K562 (cell line): ENCODE data around the gene ZNF429. TPM values are rescaled to one million over a fixed set of nuclear protein-coding genes. Genes with fewer than 3 reads are reported as not detected.

Source experiments
- ATAC-seq: fragments of 200-7000 bp; cut with Tn5 transposase; 3 replicates; pipeline ENCODE4 v1.9.1; 2020; ENCODE audit warnings: moderate library complexity
- BruUV-seq: library from RNA; stranded (reverse); fragments of 400-500 nt; replicated peaks from 2 replicates; lab custom pipeline; 2021; lab: Mats Ljungman, UMichigan
- CTCF ChIA-PET: fragments of 300-600 bp; formaldehyde crosslinking; extraction: SDS; loops from one replicate; lab custom pipeline; 2021; ENCODE audit warnings: low intra/inter-chr PET ratio; lab: Yijun Ruan, JAX
- POLR2A ChIA-PET: fragments of 300-600, 350-650 bp; sonication (Branson Sonifier 250); formaldehyde crosslinking; extraction: SDS; loops from one replicate; lab custom pipeline; 2021; ENCODE audit warnings: antibody characterized with exemption, inconsistent platforms; lab: Yijun Ruan, JAX
- DNase-seq, 4 experiments: peaks; one replicate each; pipeline versions ENCODE4 v3.0.0 to v3.0.0-alpha.2; 2011 to 2018; ENCODE audit warnings: low spot score in 3 of 4, mixed read lengths in 3 of 4; ENCODE audit errors: extremely low read depth in 1 of 4
- FAIRE-seq: peaks from 2 replicates; lab custom pipeline; 2011; peaks lifted over from hg19 to GRCh38; lab: Jason Lieb, UNC
- H2AFZ ChIP-seq: 2 replicates; pipeline ENCODE4 v1.6.0; 2011; ENCODE audit warnings: low read depth, low read length, control low read depth, inconsistent platforms
- H3K27ac ChIP-seq: fragments of 200-600 bp; 3 replicates; pipeline ENCODE4 v1.8.0; 2011; ENCODE audit warnings: low read depth, mild to moderate bottlenecking, control low read depth, inconsistent platforms, low read length, moderate library complexity, mixed read lengths; ENCODE audit errors: extremely low read depth
- H3K27me3 ChIP-seq, 2 experiments: fragments of 300-600 bp in 1 of 2; 2 replicates in 1 of 2; 3 replicates in 1 of 2; pipeline versions ENCODE4 v1.6.0 to v1.8.0; 2011; ENCODE audit warnings: inconsistent platforms in 2 of 2, low read length in 2 of 2, mild to moderate bottlenecking in 1 of 2, mixed read lengths in 1 of 2, moderate library complexity in 1 of 2; ENCODE audit not compliant: control insufficient read depth in 2 of 2, insufficient read depth in 2 of 2
- H3K36me3 ChIP-seq: fragments of 300-600 bp; 3 replicates; pipeline ENCODE4 v1.8.0; 2011; ENCODE audit warnings: mild to moderate bottlenecking, low read length, inconsistent platforms; ENCODE audit not compliant: control insufficient read depth, insufficient read depth
- H3K4me1 ChIP-seq, 2 experiments: fragments of 200-600 bp in 1 of 2; replicated peaks in 1 of 2; 2 replicates in 1 of 2; 3 replicates in 1 of 2; pipeline versions ENCODE4 v1.5.1 to v1.8.0; 2011; ENCODE audit warnings: inconsistent platforms in 2 of 2, low read length in 2 of 2, mild to moderate bottlenecking in 1 of 2, mixed read lengths in 1 of 2, moderate library complexity in 1 of 2; ENCODE audit not compliant: control insufficient read depth in 2 of 2, insufficient read depth in 2 of 2
- H3K4me2 ChIP-seq: 2 replicates; pipeline ENCODE4 v1.6.1; 2011; ENCODE audit warnings: low read length, control low read depth, inconsistent platforms, mixed read lengths; ENCODE audit not compliant: insufficient read depth
- H3K4me3 ChIP-seq: fragments of 200-600 bp; sonication (generic), shearing (Covaris generic); 2 replicates; pipeline ENCODE4 v1.5.1; 2016; ENCODE audit warnings: control low read depth, inconsistent platforms
- H3K79me2 ChIP-seq: fragments of 200-600 bp; 3 replicates; pipeline ENCODE4 v1.8.0; 2011; ENCODE audit warnings: low read length, inconsistent platforms; ENCODE audit not compliant: control insufficient read depth, insufficient read depth
- H3K9ac ChIP-seq, 2 experiments: 2 replicates each; pipeline versions ENCODE4 v1.6.0 to v1.6.1; 2011; ENCODE audit warnings: low read depth in 2 of 2, low read length in 2 of 2, control low read depth in 1 of 2, inconsistent platforms in 1 of 2, mild to moderate bottlenecking in 1 of 2, mixed read lengths in 1 of 2; ENCODE audit not compliant: insufficient read depth in 1 of 2
- H3K9me1 ChIP-seq: one replicate; pipeline ENCODE4 v1.6.0; 2011; ENCODE audit warnings: inconsistent platforms, mild to moderate bottlenecking, low read length, moderate library complexity; ENCODE audit not compliant: control insufficient read depth, insufficient read depth
- H3K9me3 ChIP-seq: replicated peaks from 2 replicates; pipeline ENCODE4 v1.5.1; 2011; ENCODE audit warnings: low read depth, low read length, inconsistent platforms; ENCODE audit not compliant: control insufficient read depth, insufficient read depth
- H4K20me1 ChIP-seq: replicated peaks from 2 replicates; pipeline ENCODE4 v1.6.1; 2011; ENCODE audit warnings: low read length, inconsistent platforms, mixed read lengths; ENCODE audit not compliant: control insufficient read depth, insufficient read depth
- BRCA1 ChIP-seq, 2 experiments: fragments of 450-650 bp in 1 of 2; sonication (generic) in 1 of 2; formaldehyde crosslinking in 1 of 2; IDR thresholded peaks; 2 replicates each; pipeline versions ENCODE4 v1.5.0 to v1.6.1; 2017 to 2020; ENCODE audit warnings: mild to moderate bottlenecking in 1 of 2, missing genetic modification reagents in 1 of 2
- COPS2 ChIP-seq: fragments of 450-650 bp; conservative IDR thresholded peaks from 2 replicates; pipeline ENCODE4 v1.6.1; 2016; ENCODE audit warnings: mild to moderate bottlenecking, moderate library complexity
- E4F1 ChIP-seq: fragments of 250-450 bp; sonication (Bioruptor Pico); IDR thresholded peaks from 2 replicates; pipeline ENCODE4 v1.5.0; 2021; ENCODE audit warnings: mild to moderate bottlenecking, borderline replicate concordance
- NCOA1 ChIP-seq: fragments of 450-650 bp; IDR thresholded peaks from 2 replicates; pipeline ENCODE4 v1.6.1; 2016; ENCODE audit warnings: low read depth
- NFE2 ChIP-seq: IDR thresholded peaks from 2 replicates; pipeline ENCODE4 v1.6.1; 2014; ENCODE audit warnings: antibody characterized with exemption, low read depth
- POU5F1 ChIP-seq: fragments of 150-350 bp; IDR thresholded peaks from 2 replicates; pipeline ENCODE4 v1.6.1; 2014; ENCODE audit warnings: borderline replicate concordance, low read length, low read depth, mild to moderate bottlenecking; ENCODE audit not compliant: partially characterized antibody
- PRMT5 ChIP-seq: sonication (generic); formaldehyde crosslinking; IDR thresholded peaks from 2 replicates; pipeline ENCODE4 v1.5.0; 2020; ENCODE audit warnings: missing genetic modification reagents
- TCF3 ChIP-seq: sonication (generic); formaldehyde crosslinking; IDR thresholded peaks from 2 replicates; pipeline ENCODE4 v1.4.0; 2020; ENCODE audit warnings: mild to moderate bottlenecking, missing genetic modification reagents
- ZFP36 ChIP-seq: fragments of 150-350 bp; IDR thresholded peaks from 2 replicates; pipeline ENCODE4 v1.6.1; 2018; ENCODE audit warnings: low read length, low read depth; ENCODE audit not compliant: partially characterized antibody
- ZNF146 ChIP-seq: IDR thresholded peaks from one replicate; pipeline ENCODE4 v1.6.1; 2018; ENCODE audit warnings: missing compliant biosample characterization; ENCODE audit not compliant: unreplicated experiment
- ZNF766 ChIP-seq: fragments of 200-800 bp; sonication (Bioruptor generic); conservative IDR thresholded peaks from 2 replicates; pipeline ENCODE4 v1.6.1; 2016; ENCODE audit warnings: missing genetic modification characterization, missing compliant biosample characterization
- ZNF830 ChIP-seq: fragments of 250-450 bp; sonication (Bioruptor Pico); IDR thresholded peaks from 2 replicates; pipeline ENCODE4 v1.5.0; 2021; ENCODE audit warnings: mild to moderate bottlenecking
- WGBS: fragments of 100-300 bp; shearing (Covaris generic); methylation state at CpG from one replicate; pipeline ENCODE4 v1.1.6; 2016; ENCODE audit warnings: low coverage, mixed read lengths; ENCODE audit not compliant: insufficient coverage; ENCODE audit errors: missing lambda C conversion rate; 5-methylcytosine and 5-hydroxymethylcytosine counted together
- in situ Hi-C: fragments of 300-500 bp; cut with MboI; formaldehyde crosslinking; loops from 4 replicates; pipeline ENCODE4 v1.15.0; 2018; ENCODE audit warnings: inconsistent platforms, mixed read lengths
- intact Hi-C: fragments of 100-400 bp; cut with micrococcal nuclease; formaldehyde crosslinking; loops from 2 replicates; pipeline ENCODE4 v1.14.2; 2022
- polyA plus RNA-seq, 8 experiments: library from polyadenylated mRNA; depleted of rRNA in 4 of 8; stranded (reverse) in 5 of 8; unstranded in 3 of 8; fragments of >200 nt; fragmentation: Nextera tagmentation in 2 of 8; fragmentation: Illumina TruSeq in 1 of 8; extraction: Ambion mirVana in 2 of 8; extraction: Trizol in 1 of 8; gene quantifications; 2 replicates each; pipeline versions ENCODE4 v1.2.1 to v1.2.3, GENCODE V29; 2011 to 2014; ENCODE audit warnings: inconsistent platforms in 1 of 8, missing spikeins in 1 of 8
- total RNA-seq, 7 experiments: library from RNA; depleted of rRNA in 6 of 7; stranded (reverse); fragments of >200 nt in 6 of 7; fragmentation: Illumina TruSeq in 2 of 7; extraction: Trizol in 2 of 7; gene quantifications; 2 replicates each; pipeline versions ENCODE4 v1.2.1 to v1.2.3, GENCODE V29; 2011 to 2021; ENCODE audit warnings: low replicate concordance in 1 of 7

The ZNF429 gene
- total and polyA plus RNA-seq, 9 of the 15 experiments (the other 6 are each of a cell fraction or from before 2014, with no cell fraction given) = 11.4 to 24.5 (median 16.3) TPM

- TF ChIP-seq BRCA1 (IDR thresholded peaks at IDR 0.05) = no peak
- TF ChIP-seq BRCA1 (CRISPR knock-in tag; IDR thresholded peaks at IDR 0.05) = no peak
These were observed 79.1 kb downstream of the ZNF429 start (continued) for GRCh38 chr19:21584537-21584936.

- peaks cover 8% of the 10 kb centered on the region; the same call in 1 of the 2 replicates for H3K9me3 ChIP-seq
- H3K9me1 ChIP-seq = no peaks in the 10 kb centered on the region
- no peak overlapping the region for H3K4me2 ChIP-seq
- ChIA-PET CTCF (no interaction called here), POLR2A (interaction anchor here (1.1 kb wide), 1 partner anchor 9 kb away, joined by 4 read pairs; no protein-coding TSS in a partner anchor)
- no peak for DNase-seq
- H4K20me1 ChIP-seq = no peaks in the 10 kb centered on the region
- WGBS = 87% methylated on average over 12 of the region's 12 CpGs
- no peaks in the 10 kb centered on the region for H3K27me3 ChIP-seq
- intact Hi-C loops (no loop called here), in situ Hi-C loops (no loop called here)
- H3K9ac ChIP-seq = peak overlapping the region in 1 of 2 experiments; percentile 20; a peak in 1 of 4 replicates
- no peak for FAIRE-seq
- H2AFZ ChIP-seq = no peak overlapping the region
- no peak for ATAC-seq
- H3K27ac ChIP-seq = no peak overlapping the region
- no peaks in the 10 kb centered on the region for H3K79me2 ChIP-seq
- H3K4me1 ChIP-seq = peaks cover 0 to 16% of the 10 kb centered on the region in 2 experiments; a peak in 2 of 5 replicates
- TF ChIP-seq ZNF766 (CRISPR knock-in tag) (no peak), NFE2 (no peak), ZNF146 (CRISPR knock-in tag) (no peak), ZFP36 (no peak), COPS2 (no peak), E4F1 (no peak), NCOA1 (no peak), PRMT5 (CRISPR knock-in tag) (no peak), ZNF830 (CRISPR knock-in tag) (no peak), POU5F1 (no peak), TCF3 (CRISPR knock-in tag) (no peak)
- H3K4me3 ChIP-seq = no peak overlapping the region
- BruUV-seq = no TSS peak
- no peaks in the 10 kb centered on the region for H3K36me3 ChIP-seq
These were observed 80.0 kb downstream of the ZNF429 start for GRCh38 chr19:21585281-21585890.
